ENCODE data around the gene FARSA.

DNA sequence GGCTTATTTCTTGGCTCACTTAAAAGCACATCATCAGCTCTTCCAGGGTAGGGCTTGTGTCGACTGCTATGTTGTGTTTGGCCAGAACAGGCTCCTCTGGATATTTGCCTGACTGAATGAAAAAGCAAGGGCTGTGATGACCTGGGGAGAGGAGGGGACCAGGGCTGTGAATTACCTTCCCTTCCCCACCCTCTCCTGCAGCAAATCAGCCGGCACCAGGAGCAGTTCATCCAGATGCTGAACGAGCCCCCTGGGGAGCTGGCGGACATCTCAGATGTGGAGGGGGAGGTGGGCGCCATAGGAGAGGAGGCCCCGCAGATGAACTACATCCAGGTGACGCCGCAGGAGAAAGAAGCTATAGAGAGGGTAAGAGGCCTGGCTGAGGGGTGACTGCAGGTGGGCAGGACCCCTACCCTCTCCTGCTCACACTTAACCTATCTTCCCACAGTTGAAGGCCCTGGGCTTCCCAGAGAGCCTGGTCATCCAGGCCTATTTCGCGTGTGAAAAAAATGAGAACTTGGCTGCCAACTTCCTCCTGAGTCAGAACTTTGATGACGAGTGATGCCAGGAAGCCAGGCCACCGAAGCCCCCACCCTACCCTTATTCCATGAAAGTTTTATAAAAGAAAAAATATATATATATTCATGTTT is 19.1 kb upstream of the FARSA start:
- TF ChIP-seq, protein P1, sequence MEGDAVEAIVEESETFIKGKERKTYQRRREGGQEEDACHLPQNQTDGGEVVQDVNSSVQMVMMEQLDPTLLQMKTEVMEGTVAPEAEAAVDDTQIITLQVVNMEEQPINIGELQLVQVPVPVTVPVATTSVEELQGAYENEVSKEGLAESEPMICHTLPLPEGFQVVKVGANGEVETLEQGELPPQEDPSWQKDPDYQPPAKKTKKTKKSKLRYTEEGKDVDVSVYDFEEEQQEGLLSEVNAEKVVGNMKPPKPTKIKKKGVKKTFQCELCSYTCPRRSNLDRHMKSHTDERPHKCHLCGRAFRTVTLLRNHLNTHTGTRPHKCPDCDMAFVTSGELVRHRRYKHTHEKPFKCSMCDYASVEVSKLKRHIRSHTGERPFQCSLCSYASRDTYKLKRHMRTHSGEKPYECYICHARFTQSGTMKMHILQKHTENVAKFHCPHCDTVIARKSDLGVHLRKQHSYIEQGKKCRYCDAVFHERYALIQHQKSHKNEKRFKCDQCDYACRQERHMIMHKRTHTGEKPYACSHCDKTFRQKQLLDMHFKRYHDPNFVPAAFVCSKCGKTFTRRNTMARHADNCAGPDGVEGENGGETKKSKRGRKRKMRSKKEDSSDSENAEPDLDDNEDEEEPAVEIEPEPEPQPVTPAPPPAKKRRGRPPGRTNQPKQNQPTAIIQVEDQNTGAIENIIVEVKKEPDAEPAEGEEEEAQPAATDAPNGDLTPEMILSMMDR (IDR thresholded peaks at IDR 0.05): no peak
- no peak for TF ChIP-seq POLR2A (IDR thresholded peaks at IDR 0.05)

All from body of pancreas (tissue), 4 donors.